IMR-90 (cell line): ENCODE measurements around the gene ADH1C.

ENCODE experiments used
- BHLHE40 ChIP-seq: fragments of 150-350 bp; IDR thresholded peaks from 2 replicates; pipeline ENCODE4 v1.6.1; 2016; ENCODE audit warnings: mild to moderate bottlenecking, low read depth, low read length
- CHD1 ChIP-seq: IDR thresholded peaks from 2 replicates; pipeline ENCODE4 v1.6.1; 2012; ENCODE audit warnings: low read depth, low read length, improper control_type of control experiment
- MAFK ChIP-seq: IDR thresholded peaks from 2 replicates; pipeline ENCODE4 v1.6.1; 2012; ENCODE audit warnings: low read depth, low read length, improper control_type of control experiment
- NFE2L2 ChIP-seq: fragments of 150-350 bp; IDR thresholded peaks from 2 replicates; pipeline ENCODE4 v1.6.1; 2016; ENCODE audit warnings: low read depth, mild to moderate bottlenecking, low read length
- POLR2A ChIP-seq: IDR thresholded peaks from 2 replicates; pipeline ENCODE4 v1.6.1; 2012; ENCODE audit warnings: mild to moderate bottlenecking, low read depth, low read length
- RAD21 ChIP-seq: IDR thresholded peaks from 2 replicates; pipeline ENCODE4 v1.6.1; 2012; ENCODE audit warnings: low read length, improper control_type of control experiment
- RCOR1 ChIP-seq: IDR thresholded peaks from 2 replicates; pipeline ENCODE4 v1.6.1; 2012; ENCODE audit warnings: mild to moderate bottlenecking, low read length, improper control_type of control experiment; ENCODE audit not compliant: insufficient replicate concordance
- RFX5 ChIP-seq: IDR thresholded peaks from 2 replicates; pipeline ENCODE4 v1.8.0; 2012; ENCODE audit warnings: low read depth, mild to moderate bottlenecking, low read length, moderate library complexity
- TF ChIP-seq, protein P1 (sequence below): conservative IDR thresholded peaks from 2 replicates; pipeline ENCODE4 v1.5.1; 2012; ENCODE audit warnings: mild to moderate bottlenecking, low read depth, low read length, improper control_type of control experiment
- TF ChIP-seq, protein P2 (sequence below): fragments of 150-350 bp; IDR thresholded peaks from 2 replicates; pipeline ENCODE4 v1.6.1; 2017; ENCODE audit warnings: mild to moderate bottlenecking, antibody characterized with exemption, low read length, low read depth

DNA sequence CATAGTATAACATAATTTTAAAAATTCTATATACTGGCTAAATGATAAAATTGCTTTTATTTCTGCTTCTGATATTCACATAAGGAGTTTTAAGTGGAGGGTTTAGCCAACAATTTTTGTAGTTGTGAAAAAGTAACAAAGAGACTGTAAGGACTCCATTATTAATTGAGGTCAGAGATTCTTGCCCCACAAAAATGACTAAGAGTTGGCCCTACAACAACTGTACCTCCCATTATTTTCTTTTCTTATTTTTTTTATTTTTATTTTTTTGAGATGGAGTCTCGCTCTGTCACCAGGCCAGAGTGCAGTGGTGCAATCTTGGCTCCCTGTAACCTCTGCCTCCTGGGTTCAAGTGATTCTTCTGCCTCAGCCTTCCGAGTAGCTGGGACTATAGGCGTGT, 21.9 kb downstream of the ADH1C start:
- no peak for TF ChIP-seq POLR2A
- TF ChIP-seq, protein P1, sequence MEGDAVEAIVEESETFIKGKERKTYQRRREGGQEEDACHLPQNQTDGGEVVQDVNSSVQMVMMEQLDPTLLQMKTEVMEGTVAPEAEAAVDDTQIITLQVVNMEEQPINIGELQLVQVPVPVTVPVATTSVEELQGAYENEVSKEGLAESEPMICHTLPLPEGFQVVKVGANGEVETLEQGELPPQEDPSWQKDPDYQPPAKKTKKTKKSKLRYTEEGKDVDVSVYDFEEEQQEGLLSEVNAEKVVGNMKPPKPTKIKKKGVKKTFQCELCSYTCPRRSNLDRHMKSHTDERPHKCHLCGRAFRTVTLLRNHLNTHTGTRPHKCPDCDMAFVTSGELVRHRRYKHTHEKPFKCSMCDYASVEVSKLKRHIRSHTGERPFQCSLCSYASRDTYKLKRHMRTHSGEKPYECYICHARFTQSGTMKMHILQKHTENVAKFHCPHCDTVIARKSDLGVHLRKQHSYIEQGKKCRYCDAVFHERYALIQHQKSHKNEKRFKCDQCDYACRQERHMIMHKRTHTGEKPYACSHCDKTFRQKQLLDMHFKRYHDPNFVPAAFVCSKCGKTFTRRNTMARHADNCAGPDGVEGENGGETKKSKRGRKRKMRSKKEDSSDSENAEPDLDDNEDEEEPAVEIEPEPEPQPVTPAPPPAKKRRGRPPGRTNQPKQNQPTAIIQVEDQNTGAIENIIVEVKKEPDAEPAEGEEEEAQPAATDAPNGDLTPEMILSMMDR, result no peak
- TF ChIP-seq, protein P2, sequence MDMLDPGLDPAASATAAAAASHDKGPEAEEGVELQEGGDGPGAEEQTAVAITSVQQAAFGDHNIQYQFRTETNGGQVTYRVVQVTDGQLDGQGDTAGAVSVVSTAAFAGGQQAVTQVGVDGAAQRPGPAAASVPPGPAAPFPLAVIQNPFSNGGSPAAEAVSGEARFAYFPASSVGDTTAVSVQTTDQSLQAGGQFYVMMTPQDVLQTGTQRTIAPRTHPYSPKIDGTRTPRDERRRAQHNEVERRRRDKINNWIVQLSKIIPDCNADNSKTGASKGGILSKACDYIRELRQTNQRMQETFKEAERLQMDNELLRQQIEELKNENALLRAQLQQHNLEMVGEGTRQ, result no peak
- TF ChIP-seq CHD1, result no peak
- TF ChIP-seq MAFK, result no peak
- TF ChIP-seq RFX5, result no peak
- TF ChIP-seq BHLHE40, result no peak
- TF ChIP-seq NFE2L2, result no peak
- no peak for TF ChIP-seq RCOR1
- TF ChIP-seq RAD21, result no peak
